Activated CD8-positive, alpha-beta memory T cell treated with anti-CD3 and anti-CD28 coated beads for 24 hours (primary cell): ENCODE measurements around the gene S100A16.

Experiments
- DNase-seq: peaks from one replicate; pipeline ENCODE4 v3.0.0-alpha.2; 2020

S100A16 gene

GRCh38 chr1:153635872-153636271, 22.9 kb upstream of the S100A16 start:
- DNase-seq: no peak

DNA sequence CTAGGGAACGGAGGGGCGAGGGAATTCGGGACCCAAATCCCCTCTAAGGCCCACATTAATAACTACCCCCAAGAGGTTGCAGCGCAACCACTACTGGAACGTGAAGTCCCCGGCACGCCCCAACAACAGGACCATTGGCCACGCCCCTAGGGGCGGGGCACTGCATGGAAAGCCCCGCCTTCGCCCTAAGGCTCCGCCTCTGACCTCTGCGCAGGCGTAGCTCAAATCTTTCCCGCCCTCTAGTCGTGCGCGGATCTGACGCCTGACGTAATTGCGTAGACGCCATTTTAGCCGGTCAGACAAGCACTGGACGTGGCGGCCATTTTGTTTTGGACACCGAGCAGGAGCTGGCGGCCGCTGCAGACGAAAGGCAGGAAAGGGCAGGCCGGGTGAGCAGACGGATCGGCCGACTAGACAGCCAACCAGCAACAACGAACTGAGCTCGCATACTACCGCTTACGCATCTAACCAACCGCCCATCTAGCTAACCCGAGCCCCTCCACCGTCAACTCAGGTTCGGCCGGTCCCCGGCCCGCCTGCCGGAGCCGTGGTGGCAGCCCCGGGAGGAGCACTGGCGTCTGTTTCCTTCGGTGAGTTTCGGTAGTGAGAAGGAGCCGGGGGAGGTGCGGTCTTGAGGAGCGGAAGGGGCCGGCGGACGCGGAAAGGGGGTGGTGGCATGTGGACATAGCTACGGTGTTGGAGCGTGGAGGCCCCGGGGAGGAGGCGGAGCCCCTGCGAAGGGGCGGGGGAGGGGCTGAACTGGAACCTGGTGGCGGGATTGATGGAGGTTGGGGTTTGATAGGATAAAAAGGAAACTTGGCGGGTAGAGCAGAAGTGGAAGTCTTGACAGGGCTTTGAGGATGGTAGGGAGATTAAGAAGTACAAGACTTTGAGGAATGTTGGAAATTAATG, 21.1 kb upstream of the S100A16 start, which contains the start of gene CHTOP:
Gene CHTOP, plus strand, starts transcription at position 313 of the 912 bp plus-strand sequence. CDS start 2,523 bp downstream, outside the sequence.
- DNase-seq: peak; percentile 100

DNA sequence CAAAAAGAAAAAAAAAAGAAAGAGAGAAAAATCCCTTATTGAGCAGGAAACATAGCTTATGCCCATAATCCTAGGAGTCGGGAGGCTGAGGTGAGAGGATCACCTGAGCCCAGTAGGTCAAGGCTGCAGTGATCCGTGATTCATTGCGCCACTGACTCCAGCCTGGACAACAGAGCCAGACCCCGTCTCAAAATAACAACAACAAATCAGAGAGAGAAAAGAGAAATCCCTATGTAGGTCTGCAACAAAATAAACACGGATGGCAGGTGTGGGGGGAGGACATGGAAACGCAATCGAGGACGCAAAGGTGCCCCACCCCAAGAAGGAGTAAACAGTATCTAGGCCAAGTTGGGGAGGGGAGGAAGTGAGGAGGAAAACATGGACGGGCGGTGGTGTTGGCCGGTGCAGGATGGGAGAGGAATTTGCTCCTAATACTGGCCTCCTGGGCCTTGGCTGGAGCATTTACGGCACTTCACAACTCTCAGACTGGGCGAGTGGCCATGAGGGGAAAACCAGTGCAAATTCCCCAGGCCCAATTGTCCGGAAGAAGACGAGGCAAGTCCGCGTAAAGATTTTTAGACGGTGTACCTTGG, 20.3 kb upstream of the S100A16 start:
- DNase-seq: no peak

- no peak for DNase-seq
Observed at GRCh38 chr1:153631047-153632022, 18.4 kb upstream of the S100A16 start.

DNA sequence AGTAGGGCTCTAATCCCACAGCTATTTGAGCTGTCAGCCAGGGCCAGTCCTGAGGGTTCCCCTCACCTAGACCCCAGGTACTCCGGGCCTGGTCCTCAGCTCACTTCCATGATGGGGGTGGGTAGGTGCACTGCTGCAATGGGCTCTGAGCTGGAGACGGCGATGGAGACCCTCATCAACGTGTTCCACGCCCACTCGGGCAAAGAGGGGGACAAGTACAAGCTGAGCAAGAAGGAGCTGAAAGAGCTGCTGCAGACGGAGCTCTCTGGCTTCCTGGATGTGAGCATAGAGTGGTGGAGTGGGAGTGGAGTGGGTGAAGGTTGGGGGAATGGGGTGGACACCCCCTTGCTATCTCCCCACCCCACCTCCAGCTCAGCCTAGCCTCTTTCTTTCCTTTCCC, 17.4 kb upstream of the S100A16 start:
- no peak for DNase-seq

- DNase-seq: no peak
Observed at GRCh38 chr1:153629971-153630370, 17.0 kb upstream of the S100A16 start.

DNA sequence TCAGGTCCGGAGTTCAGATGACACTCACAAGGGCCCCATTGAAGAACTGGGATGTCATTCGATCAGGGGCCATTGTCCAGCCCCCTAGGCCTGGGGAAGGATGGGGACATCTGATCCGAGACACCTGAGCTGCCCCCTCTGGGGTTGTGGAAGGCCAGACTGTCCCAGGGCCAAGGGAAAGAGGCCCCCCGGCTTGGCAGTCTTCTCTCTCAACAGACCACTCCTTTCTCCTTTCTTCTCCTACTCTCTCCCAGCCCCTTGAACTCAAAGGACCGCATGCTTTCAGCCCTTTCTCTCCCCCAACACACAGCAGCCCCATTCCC, 16.4 kb upstream of the S100A16 start:
- no peak for DNase-seq

DNA sequence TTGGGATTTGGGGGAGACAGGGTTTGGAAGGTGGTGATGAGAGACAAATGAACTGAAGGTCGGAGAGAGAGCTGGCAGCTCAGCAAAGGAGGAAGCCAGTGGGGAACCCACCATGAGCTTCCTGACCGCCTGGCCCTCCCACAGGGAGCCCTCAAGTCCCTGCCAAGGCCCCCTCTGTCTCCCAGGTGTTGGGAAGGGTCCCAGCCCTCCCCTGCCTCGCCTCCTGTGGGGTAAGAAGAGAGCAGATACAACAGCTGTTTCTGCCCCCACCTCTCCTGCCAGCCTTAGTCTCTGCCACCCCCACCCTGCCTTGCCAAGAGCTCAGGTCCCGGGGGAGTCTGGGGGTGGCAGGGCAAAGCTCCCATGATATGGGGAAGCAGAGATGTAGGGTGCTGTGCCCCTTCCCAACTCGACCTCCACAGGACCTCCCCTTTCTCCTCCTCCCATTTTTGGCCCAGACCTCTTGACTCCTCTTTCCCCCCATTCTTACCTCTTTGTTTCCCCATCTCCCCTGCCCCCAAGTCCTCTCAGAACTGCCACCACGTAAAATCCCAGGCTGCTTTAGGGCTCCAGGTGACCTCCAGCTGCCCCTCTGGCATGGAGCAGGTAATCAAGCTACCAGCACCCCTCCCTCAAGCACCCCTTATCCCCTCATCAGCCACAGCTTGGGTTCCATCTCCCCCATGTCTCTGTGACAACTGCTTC, 15.9 kb upstream of the S100A16 start:
- no peak for DNase-seq

DNA sequence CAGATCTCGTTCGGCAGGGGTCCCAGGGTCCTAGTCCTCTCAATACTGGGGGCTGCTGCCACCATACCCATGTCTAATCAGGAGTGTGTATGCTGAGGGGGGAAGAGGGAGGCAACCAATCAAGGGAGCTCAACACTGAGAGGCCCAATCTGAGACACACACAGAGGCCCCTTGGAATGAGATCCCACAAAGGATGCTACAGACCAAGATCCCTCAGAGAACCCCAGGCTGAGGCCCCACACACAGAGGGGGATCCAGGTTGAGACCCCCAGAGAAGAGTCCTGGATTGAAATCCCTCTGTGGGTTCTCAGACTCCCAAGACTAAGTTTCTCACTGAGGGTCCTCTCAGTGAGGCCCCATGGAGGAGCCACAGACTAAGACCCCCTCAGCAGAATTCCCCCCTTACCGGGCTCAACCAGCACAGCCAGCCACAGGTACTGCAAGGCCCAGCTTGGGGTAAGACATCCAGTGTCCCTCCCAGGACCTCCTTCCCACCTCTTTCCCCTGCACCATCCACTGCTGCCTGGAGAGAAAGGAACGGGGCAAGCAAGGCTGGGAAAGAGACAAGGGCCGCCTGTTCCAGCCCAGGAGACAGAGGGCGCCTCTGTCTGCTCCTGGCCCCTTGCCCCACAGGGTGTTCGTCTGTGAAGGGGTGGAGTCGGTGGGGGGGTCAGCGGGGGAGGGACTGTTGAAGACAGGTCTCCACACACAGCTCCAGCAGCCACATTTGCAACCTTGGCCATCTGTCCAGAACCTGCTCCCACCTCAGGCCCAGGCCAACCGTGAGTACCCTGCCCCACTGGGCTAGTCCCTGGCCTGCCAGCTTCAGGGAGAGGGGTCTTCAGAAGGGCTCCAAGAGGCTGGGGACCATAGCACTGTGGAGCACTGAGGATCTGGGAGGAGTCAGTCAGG, 15.0 kb upstream of the S100A16 start, which contains the start of gene S100A1:
Gene S100A1, plus strand, starts transcription at position 720 of the 912 bp plus-strand sequence. CDS start 2,088 bp downstream, outside the sequence.
- no peak for DNase-seq

- no peak for DNase-seq
Observed at GRCh38 chr1:153626904-153627714, 14.2 kb upstream of the S100A16 start, which contains the start of gene S100A13. S100A13 (minus strand) TSS chr1:153627505; CDS start chr1:153626472, 1,033 bp downstream.

DNA sequence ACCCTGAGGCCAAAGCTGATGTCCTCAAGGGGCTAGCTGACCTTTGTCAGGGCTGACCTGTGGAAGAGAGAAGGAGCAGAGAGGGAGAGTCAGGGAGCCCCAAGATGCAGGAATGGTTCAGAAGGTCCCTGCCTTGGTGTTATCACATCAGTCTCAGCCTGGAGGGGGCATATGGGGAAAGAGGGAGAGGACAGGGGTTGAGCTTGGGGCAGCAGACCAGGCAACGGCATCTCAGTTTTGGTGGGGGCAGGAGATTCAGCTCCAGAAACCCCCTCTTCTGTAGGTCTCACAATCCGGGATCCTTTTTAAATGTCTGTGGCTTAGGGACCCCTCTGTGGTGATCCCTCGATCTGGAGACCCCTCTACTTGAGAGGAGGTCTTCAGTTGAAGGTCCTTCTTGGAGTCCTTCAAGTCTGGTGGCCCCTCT, 13.6 kb upstream of the S100A16 start:
- no peak for DNase-seq

GRCh38 chr1:153624965-153625611, 12.2 kb upstream of the S100A16 start:
- DNase-seq: no peak

GRCh38 chr1:153623101-153623500, 10.2 kb upstream of the S100A16 start:
- no peak for DNase-seq

GRCh38 chr1:153619171-153619570, 6.2 kb upstream of the S100A16 start:
- no peak for DNase-seq

DNA sequence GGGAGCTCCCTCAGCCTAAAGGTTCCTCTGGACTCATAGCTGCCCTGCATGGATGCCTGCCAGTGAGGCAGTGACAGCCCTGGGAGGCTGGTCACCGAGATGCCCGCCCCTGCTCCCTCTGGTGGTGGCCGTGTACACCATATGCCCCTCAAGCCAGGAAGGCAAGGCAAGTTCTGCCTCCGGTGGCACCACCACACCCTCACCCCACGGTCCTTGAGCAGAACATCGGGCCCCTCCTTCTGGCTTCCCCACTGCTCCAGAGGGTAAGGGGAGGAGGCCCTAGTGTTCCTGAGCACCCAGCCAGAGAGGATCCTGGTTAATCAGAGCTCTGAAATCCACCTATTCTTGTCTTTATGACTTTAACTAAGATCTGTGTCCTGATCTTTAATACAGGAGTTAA, 4.7 kb upstream of the S100A16 start:
- DNase-seq: peak; percentile 91

DNA sequence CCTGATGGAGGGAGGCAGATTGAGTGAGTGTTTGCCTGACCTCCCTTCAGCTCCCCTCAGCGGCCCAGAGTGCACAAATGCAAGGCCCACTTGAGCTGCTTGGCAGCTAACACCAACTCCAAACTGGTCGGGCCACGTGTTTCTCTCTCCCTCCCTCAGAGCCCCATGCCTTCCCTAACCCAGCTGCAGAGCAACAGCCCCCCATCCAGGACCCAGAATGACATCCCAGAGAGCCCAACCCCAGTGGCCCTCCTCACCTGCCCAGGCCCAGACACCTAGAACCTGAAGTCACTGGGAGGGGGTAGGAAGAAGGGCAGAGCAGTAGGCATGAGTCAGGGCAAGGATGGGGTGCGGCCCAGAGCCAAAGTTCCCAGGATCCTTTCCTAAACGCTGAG, 4.0 kb upstream of the S100A16 start:
- DNase-seq: no peak

DNA sequence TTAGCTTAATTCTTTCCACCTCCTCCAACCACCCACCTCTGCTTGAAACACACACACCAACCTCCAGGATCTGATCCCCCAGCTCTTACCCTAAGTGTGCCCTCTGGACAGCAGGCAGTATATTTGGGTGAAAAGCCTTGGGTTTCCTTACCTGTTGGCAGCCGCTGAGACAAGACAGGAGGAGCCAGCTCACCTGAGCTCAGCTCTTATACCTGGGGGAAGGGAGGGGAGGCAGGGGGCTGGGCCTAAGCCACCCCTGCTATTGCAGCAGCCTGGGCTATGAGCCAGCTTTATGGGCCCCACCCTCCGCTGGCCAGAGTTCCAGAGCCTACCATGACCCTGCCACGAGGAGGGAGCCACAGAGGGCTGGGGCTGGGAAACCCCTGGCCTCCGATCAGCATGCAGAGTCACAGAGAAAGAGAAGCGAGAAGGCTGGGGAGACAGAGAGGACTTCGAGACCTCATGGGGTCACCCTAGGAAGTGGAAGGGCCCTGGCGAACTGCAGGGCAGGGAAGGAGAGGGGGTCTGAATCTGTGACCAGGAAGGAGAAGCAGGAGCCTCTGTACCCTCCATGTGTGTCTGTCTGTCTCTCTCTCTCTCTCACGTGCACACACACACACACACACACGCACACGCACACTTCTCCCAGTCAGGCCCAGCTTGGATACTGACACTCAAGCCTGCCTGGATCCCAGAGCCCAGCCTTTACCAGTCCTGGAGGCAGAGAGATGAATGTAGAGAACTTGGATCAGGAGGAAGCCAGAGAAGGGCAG, 3.4 kb upstream of the S100A16 start, which contains the start of gene S100A14:
Gene S100A14, minus strand, starts transcription at position 182 of the 773 bp plus-strand sequence. CDS start 467 bp downstream, outside the sequence.
- no peak for DNase-seq

DNA sequence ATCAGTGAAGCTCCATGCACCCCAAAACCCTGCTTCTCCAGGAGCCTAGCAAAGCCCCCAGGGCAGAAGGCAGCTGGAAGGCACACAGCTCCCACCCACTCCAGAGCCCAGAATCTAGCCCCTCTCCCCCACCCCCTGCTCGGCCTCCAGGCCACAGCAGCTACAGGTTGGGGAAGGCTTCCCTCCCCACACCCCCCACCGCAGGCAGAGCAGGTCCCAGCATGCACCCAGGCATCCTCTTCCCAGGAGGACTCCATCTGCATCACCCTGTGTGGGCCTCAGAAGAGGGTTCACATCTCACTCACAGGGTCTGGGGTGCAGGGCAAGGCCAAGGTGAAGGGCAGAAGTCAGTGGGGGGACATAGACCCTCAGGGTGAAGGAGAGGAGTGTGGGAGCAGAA, 2.5 kb upstream of the S100A16 start:
- DNase-seq: no peak

DNA sequence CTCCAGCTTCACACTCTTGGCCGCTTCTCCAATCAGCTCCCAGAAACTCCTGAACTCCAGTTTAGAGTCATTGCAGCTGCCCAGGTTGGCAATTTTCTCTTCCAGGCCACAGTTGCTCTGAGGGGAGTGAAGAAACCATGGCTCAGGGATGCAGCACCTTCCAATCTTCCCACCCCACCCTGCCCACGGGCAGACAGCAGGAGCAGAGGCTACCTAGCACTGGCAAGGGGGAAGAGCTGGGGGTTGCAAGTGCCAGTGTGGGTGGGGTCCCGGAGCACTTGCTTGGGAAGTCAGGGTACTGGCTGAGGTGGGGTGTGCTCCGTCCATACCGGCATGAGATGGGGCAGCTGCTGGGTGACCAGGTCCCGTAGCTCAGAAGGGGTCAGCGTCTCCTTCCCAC, 2.0 kb upstream of the S100A16 start:
- DNase-seq: no peak
